ENCODE data around the gene IKZF3. TPM values are rescaled to one million over a fixed set of nuclear protein-coding genes. Genes with fewer than 3 reads are reported as not detected.

IKZF3 gene
- not detected in 2 replicates for total RNA-seq

DNA sequence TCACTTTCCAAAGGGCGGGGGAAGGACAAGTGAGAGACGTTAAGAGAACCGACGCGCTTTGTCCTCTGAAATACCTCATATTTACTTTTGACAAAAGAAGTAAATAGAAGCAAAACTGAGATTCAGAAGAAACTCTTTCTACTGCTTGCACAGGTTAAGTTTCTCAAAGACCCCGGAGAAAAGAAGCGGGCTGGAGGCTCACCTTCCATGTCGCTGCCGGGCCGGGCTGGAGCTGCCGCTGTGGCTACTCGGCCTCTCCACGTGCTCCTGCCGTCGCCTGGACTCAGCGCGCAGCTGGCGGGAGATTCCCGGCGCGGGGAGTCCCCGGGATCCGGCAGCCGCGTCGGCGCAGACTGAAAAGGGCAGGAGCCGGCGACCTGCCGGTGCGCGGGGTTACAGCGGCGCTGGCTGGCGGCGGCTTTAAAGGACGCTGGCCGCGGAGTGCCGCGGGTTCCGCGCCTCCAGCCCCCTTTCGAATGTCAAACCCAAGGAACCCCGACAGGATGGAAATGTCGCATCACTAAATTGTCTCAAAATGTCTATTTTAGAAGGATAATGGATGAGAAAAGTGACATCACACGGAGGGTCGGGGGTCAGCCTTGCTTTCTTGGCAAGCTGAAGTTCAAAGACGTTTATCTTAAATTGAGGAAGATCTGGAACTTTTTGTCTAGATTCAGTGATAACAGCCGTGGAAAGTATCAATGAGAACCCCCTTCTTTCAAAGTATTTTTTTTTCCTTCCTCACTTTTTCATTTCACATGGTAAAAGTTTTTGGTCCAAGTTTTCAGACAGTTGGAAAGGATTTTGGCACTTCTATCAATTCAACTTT is at the start of gene IKZF3:
TSS of gene IKZF3 (minus strand) at position 395 of the 829 bp plus-strand sequence. CDS start at position 209, 186 bp downstream.

GRCh38 chr17:39867880-39868553 is 3.9 kb upstream of the IKZF3 start, which contains the start of gene ZPBP2:
Gene ZPBP2, plus strand, starts transcription at chr17:39868202. Its CDS starts 153 bp downstream, at chr17:39868355.

GRCh38 chr17:39737760-39738567 is 126.1 kb downstream of the IKZF3 start, which contains the start of gene GRB7:
Gene GRB7, plus strand, starts transcription at chr17:39737938. Its CDS starts 4,364 bp downstream, at chr17:39742302.

DNA sequence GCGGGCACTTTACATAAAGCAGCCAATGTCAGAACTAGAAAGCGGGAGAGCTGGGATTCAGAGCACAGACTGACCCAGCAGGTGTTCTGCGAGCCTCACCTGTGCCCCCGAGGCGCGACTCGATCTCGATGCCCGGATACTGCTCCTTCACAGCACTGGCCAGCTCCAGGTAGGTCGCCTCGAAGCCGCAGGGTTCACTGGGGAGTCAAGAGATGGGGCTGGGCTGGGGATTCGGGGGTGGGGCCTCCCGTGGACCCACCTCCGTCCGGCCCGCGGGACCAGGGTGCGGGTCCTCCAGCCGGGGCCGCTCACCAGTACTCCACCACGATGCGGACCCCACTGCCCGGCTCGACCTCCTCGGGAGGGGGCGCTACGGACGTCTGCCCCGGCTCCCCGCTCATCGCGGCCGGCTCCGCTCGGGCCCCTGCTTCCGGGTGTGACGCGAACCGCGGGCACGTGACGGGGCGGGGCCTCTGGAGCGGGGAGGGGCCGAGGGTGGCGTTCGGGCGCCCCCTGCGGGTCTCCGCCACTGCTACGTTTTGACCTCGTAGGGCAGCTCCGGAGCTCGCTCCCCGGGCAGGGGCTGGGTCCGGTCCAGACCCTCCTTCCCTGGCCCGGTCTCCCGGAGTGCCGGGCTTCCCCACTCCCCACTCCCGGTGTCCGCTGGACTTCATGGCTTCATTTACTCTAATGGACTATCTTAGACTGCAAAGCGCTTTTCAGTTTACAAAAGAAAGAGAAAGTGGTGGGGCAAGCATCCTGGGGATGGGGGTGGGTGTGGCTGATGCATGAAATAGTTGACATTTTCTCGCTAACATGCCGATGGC is 133.8 kb downstream of the IKZF3 start, which contains the start of gene MIEN1:
TSS of gene MIEN1 (minus strand) at position 438 of the 827 bp plus-strand sequence. CDS start at position 401, 37 bp downstream.

Other genes with a start within 250 kb of the IKZF3 start
- gene PPP1R1B, start 237.4 kb downstream of the IKZF3 start, total RNA-seq: 0.25 and 3.4 TPM in 2 replicates
- 21.4 and 23.8 TPM in 2 replicates for gene STARD3, start 227.2 kb downstream of the IKZF3 start, total RNA-seq
- 0.37 and 0.40 TPM in 2 replicates for gene TCAP, start 199.0 kb downstream of the IKZF3 start, total RNA-seq
- gene PNMT, start 195.9 kb downstream of the IKZF3 start, total RNA-seq: not detected in 2 replicates
- 11.9 and 12.4 TPM in 2 replicates for gene PGAP3, start 176.3 kb downstream of the IKZF3 start, total RNA-seq
- gene ERBB2, start 164.2 kb downstream of the IKZF3 start, total RNA-seq: 28.9 and 46.1 TPM in 2 replicates
- gene MIEN1, start 133.8 kb downstream of the IKZF3 start, total RNA-seq: 20.5 and 21.4 TPM in 2 replicates
- 0.50 and 1.5 TPM in 2 replicates for gene GRB7, start 126.4 kb downstream of the IKZF3 start, total RNA-seq
- gene ZPBP2, start 3.9 kb upstream of the IKZF3 start, total RNA-seq: not detected in 2 replicates
- 6.7 and 9.4 TPM in 2 replicates for gene GSDMB, start 54.3 kb upstream of the IKZF3 start, total RNA-seq
- gene ORMDL3, start 63.3 kb upstream of the IKZF3 start, total RNA-seq: 94.8 and 98.3 TPM in 2 replicates
- not detected in 2 replicates for gene LRRC3C, start 63.4 kb upstream of the IKZF3 start, total RNA-seq
- gene GSDMA, start 98.7 kb upstream of the IKZF3 start, total RNA-seq: not detected in 2 replicates
- gene PSMD3, start 116.5 kb upstream of the IKZF3 start, total RNA-seq: 73.2 and 87.1 TPM in 2 replicates
- gene CSF3, start 151.1 kb upstream of the IKZF3 start, total RNA-seq: not detected in 2 replicates
- gene MED24, start 190.1 kb upstream of the IKZF3 start, total RNA-seq: 23.3 and 25.6 TPM in 2 replicates
- gene THRA, start 198.7 kb upstream of the IKZF3 start, total RNA-seq: 21.1 and 28.8 TPM in 2 replicates
- gene NR1D1, start 236.3 kb upstream of the IKZF3 start, total RNA-seq: 2.9 and 3.9 TPM in 2 replicates